Bronchial smooth muscle cell (primary cell): ENCODE results near the gene MMP24OS. TPM values are rescaled to one million over a fixed set of nuclear protein-coding genes. Genes with fewer than 3 reads are reported as not detected.

Experiments
- total RNA-seq: library from RNA; depleted of rRNA; stranded (reverse); fragments of >200 nt; gene quantifications from 2 replicates; pipeline ENCODE4 v1.2.1, GENCODE V29; 2014

Gene MMP24OS
- 25.4 and 41.6 TPM in 2 replicates for total RNA-seq

DNA sequence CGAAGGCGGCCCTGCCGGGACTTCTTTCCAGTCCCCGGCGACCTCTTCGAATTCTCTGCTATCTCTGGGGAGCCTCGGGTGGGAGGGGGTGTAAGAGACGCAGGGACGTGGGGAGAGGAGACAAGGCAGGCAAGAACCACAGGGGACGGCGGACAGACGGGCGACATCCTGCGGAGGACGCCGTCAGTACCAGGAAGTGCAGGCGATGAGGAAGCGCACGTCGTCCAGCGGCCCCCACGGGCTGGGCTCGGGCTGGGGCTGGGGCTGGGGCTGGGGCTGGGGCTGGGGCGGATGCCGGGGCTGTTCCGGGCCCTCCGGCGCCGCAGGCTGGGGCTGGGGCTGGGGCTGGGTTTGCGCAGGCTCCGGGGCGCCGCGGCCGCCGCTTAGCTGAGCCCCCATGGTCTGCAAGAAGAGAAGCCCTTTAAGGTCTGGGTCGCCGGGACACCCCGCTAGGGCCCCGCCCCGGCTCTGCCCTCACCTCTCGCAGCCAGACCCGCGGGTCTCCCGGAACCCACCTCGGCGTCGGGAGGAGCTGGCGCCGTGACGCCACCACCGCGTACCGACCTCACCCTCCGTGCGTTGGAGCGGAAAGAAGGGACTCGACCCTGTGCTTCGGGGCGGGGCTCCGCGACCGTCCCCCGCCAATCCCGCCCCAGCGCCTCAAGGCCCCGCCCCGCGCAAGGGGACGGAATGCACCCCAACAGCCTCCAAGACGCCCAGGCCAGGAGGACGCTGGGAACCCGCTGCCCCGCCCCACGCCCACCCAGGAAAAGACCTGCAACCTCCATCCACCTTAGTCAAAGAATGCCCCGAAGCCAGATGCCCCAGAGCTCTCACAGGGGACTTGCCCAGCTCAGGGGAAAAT, at the start of gene MMP24OS:
Gene MMP24OS, minus strand, starts transcription at position 592 of the 865 bp plus-strand sequence. Its CDS starts 193 bp downstream, at position 399.

DNA sequence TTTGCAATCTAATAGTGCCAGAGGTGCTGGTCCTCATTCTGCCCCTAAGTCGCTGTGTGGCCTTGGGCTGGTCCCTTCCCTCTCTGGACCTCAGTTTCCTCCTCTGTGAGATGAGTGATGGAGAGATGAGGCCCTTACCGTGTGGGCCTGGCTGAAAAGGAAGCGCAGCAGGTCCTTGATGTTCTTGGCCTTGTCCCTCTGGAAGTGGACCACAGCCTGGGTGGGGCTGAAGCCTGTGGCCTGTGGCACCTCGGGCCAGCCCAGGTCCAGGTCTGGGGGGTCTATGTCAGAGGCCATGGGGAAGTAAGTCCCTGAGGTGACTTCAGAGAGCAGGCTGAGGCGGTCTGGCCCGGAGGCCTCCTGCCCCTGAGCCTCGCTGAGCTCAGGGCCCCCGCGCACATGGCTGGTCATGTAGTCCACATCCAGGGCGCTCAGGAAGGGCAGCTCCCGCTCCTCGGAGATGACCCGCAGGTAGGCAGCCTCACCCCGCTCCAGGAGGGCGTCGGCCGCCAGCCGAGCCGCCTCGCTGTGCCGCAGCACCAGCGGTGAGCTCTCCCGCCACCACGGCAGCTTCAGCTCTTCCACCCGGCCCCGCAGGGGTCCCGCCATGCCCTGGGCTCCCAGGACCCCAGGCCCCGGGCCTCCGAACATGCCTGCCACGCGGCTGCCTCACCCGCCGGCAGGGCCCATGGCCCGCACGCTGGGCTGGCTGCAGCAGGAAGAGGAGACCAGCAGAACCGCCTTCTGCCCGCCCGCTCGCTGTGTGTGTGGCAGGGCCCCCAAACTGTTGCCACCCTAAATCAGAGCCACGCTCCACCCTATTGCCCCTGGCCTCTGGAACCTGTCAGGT, 14.0 kb upstream of the MMP24OS start, which contains the start of gene FAM83C:
Gene FAM83C, minus strand, starts transcription at position 772 of the 850 bp plus-strand sequence. Its CDS starts 121 bp downstream, at position 651.

DNA sequence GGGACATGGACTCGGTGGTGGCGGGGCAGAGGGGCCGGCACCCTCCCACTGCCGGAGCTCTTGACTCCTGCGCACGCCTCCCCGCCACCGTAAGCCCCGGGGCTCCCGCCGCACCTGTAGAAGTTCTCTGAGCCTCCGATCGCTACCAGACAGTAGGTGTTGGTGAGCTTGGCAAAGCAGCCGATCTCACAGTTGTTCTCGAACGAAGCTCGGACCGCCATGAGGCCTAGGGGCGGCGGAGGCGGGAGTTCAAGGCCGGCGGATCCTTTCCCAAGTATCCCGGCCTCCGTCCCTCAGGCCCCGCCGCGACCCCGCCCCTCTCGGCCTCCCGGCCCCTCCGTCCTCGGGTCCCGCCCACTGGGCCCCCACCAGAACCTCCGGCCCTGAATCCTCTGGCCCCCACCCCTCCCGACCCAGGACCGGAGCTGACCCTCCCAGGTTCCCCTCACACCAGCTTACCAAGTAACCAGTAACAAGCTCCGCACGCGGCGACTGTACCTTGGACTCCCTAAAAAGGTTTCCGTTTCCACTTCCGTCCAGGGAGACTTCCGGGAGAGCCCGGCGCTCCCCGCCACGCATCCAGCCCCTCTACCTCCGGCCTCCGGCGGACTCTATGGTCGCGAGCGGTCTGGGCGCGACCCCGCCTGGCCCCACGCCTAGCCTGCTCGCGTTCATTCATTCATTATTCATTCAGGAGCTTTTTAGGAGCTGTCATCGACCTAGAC, 6.5 kb upstream of the MMP24OS start, which contains the start of gene EIF6:
Gene EIF6, minus strand, starts transcription at position 506 of the 725 bp plus-strand sequence. Its CDS starts 285 bp downstream, at position 221.

Other genes with a start within 250 kb of the MMP24OS start
- gene TRPC4AP, start 185.3 kb downstream of the MMP24OS start, total RNA-seq: 47.3 and 56.0 TPM in 2 replicates
- 79.8 and 155 TPM in 2 replicates for gene EDEM2, start 130.8 kb downstream of the MMP24OS start, total RNA-seq
- gene PROCR, start 106.0 kb downstream of the MMP24OS start, total RNA-seq: 125 and 171 TPM in 2 replicates
- 0.09 and 0.47 TPM in 2 replicates for gene MMP24, start 51.4 kb downstream of the MMP24OS start, total RNA-seq
- gene EIF6, start 6.7 kb upstream of the MMP24OS start, total RNA-seq: 121 and 137 TPM in 2 replicates
- gene FAM83C, start 14.3 kb upstream of the MMP24OS start, total RNA-seq: not detected in 2 replicates
- gene UQCC1, start 133.9 kb upstream of the MMP24OS start, total RNA-seq: 30.3 and 37.9 TPM in 2 replicates
- 6.1 and 23.2 TPM in 2 replicates for gene GDF5, start 160.1 kb upstream of the MMP24OS start, total RNA-seq
- 23.7 and 30.9 TPM in 2 replicates for gene CEP250, start 177.5 kb upstream of the MMP24OS start, total RNA-seq